Liver (tissue), 9 donors: ENCODE results near the gene TIMM22. TPM values are rescaled to one million over a fixed set of nuclear protein-coding genes. Genes with fewer than 3 reads are reported as not detected.
"Not testable (repeated sequence)": the region's sequence is repeated elsewhere in the genome, so short reads cannot be mapped to it uniquely, and the experiment has no call there.

Source experiments
- DNase-seq: peaks from one replicate; pipeline ENCODE4 v3.0.0-alpha.2; 2017; ENCODE audit warnings: low spot score
- H3K27ac ChIP-seq, 2 donors: one replicate each; pipeline ENCODE4 v1.7.0; 2013; ENCODE audit warnings: inconsistent platforms in 2 of 2, low read length in 2 of 2, control low read depth in 1 of 2, low read depth in 1 of 2, mild to moderate bottlenecking in 1 of 2
- H3K27me3 ChIP-seq, 4 donors: one replicate each; pipeline versions ENCODE4 v1.6.1 to v1.7.0; 2013; ENCODE audit warnings: low read length in 3 of 4, inconsistent platforms in 1 of 4, mild to moderate bottlenecking in 1 of 4, moderate library complexity in 1 of 4; ENCODE audit not compliant: control insufficient read depth in 4 of 4, insufficient read depth in 4 of 4
- H3K36me3 ChIP-seq, 4 donors: one replicate each; pipeline versions ENCODE4 v1.6.1 to v1.7.0; 2013; ENCODE audit warnings: low read length in 3 of 4, mild to moderate bottlenecking in 3 of 4, low read depth in 1 of 4, moderate library complexity in 1 of 4; ENCODE audit not compliant: control insufficient read depth in 4 of 4, insufficient read depth in 3 of 4
- H3K4me1 ChIP-seq, 4 donors: one replicate each; pipeline versions ENCODE4 v1.6.1 to v1.7.0; 2013; ENCODE audit warnings: low read length in 3 of 4, mild to moderate bottlenecking in 3 of 4, moderate library complexity in 1 of 4; ENCODE audit not compliant: control insufficient read depth in 4 of 4, insufficient read depth in 4 of 4
- H3K4me3 ChIP-seq, 3 donors: one replicate each; pipeline versions ENCODE4 v1.6.1 to v1.7.0; 2013; ENCODE audit warnings: low read length in 3 of 3, control low read depth in 1 of 3, low read depth in 1 of 3, mild to moderate bottlenecking in 1 of 3
- H3K9ac ChIP-seq, 2 donors: one replicate each; pipeline ENCODE4 v1.7.0; 2013; ENCODE audit warnings: low read length in 2 of 2, mild to moderate bottlenecking in 2 of 2, moderate library complexity in 2 of 2, control low read depth in 1 of 2, low read depth in 1 of 2
- H3K9me3 ChIP-seq, 4 donors: one replicate each; pipeline versions ENCODE4 v1.6.1 to v1.7.0; 2013; ENCODE audit warnings: low read length in 3 of 4; ENCODE audit not compliant: control insufficient read depth in 4 of 4
- ATF3 ChIP-seq: IDR thresholded peaks from 2 replicates; pipeline ENCODE4 v1.6.1; 2016; ENCODE audit warnings: antibody characterized with exemption
- CTCF ChIP-seq: fragments of 150-350 bp; IDR thresholded peaks from 2 replicates; pipeline ENCODE4 v1.5.1; 2017; ENCODE audit warnings: improper control_type of control experiment, low read depth, low read length; ENCODE audit not compliant: missing input control
- FOXA1 ChIP-seq: IDR thresholded peaks from 2 replicates; pipeline ENCODE4 v1.6.1; 2016; ENCODE audit warnings: antibody characterized with exemption
- FOXA2 ChIP-seq: IDR thresholded peaks from 2 replicates; pipeline ENCODE4 v1.6.1; 2016; ENCODE audit warnings: antibody characterized with exemption
- GABPA ChIP-seq, 2 donors: IDR thresholded peaks in 1 of 2; conservative IDR thresholded peaks in 1 of 2; 2 replicates each; pipeline ENCODE4 v1.6.1; 2016; ENCODE audit warnings: antibody characterized with exemption in 2 of 2, mild to moderate bottlenecking in 1 of 2, moderate library complexity in 1 of 2
- HNF4A ChIP-seq, 2 donors: conservative IDR thresholded peaks; 2 replicates each; pipeline ENCODE4 v1.6.1; 2016; ENCODE audit warnings: antibody characterized with exemption in 2 of 2, mild to moderate bottlenecking in 2 of 2
- JUND ChIP-seq, 2 donors: IDR thresholded peaks; 2 replicates each; pipeline ENCODE4 v1.6.1; 2016; ENCODE audit warnings: antibody characterized with exemption in 2 of 2
- MAX ChIP-seq: IDR thresholded peaks from 2 replicates; pipeline ENCODE4 v1.6.1; 2016; ENCODE audit warnings: antibody characterized with exemption
- NR2F2 ChIP-seq: IDR thresholded peaks from 2 replicates; pipeline ENCODE4 v1.6.1; 2016; ENCODE audit warnings: antibody characterized with exemption
- RAD21 ChIP-seq, 2 donors: IDR thresholded peaks; 2 replicates each; pipeline ENCODE4 v1.6.1; 2016; ENCODE audit warnings: antibody characterized with exemption in 2 of 2, mild to moderate bottlenecking in 2 of 2
- REST ChIP-seq: IDR thresholded peaks from 2 replicates; pipeline ENCODE4 v1.6.1; 2016; ENCODE audit warnings: antibody characterized with exemption, mild to moderate bottlenecking
- RXRA ChIP-seq, 2 donors: IDR thresholded peaks; 2 replicates each; pipeline ENCODE4 v1.6.1; 2017 to 2018; ENCODE audit warnings: antibody characterized with exemption in 2 of 2, mild to moderate bottlenecking in 1 of 2
- SP1 ChIP-seq: IDR thresholded peaks from 2 replicates; pipeline ENCODE4 v1.6.1; 2018; ENCODE audit warnings: antibody characterized with exemption, mild to moderate bottlenecking
- TAF1 ChIP-seq: conservative IDR thresholded peaks from 2 replicates; pipeline ENCODE4 v1.6.1; 2016; ENCODE audit warnings: antibody characterized with exemption, mild to moderate bottlenecking
- YY1 ChIP-seq: IDR thresholded peaks from 2 replicates; pipeline ENCODE4 v1.6.1; 2016; ENCODE audit warnings: antibody characterized with exemption, mild to moderate bottlenecking
- ZBTB33 ChIP-seq: IDR thresholded peaks from 2 replicates; pipeline ENCODE4 v1.6.1; 2016; ENCODE audit warnings: antibody characterized with exemption
- WGBS: extraction: QIAGEN DNeasy Blood & Tissue Kit; methylation state at CpG from one replicate; pipeline ENCODE4 v1.1.7; 2013; 5-methylcytosine and 5-hydroxymethylcytosine counted together
- polyA plus RNA-seq, 2 donors: library from polyadenylated mRNA; stranded (reverse) in 1 of 2; unstranded in 1 of 2; fragments of 200-250 nt in 1 of 2; fragments of >200 nt in 1 of 2; fragmentation: Nextera tagmentation in 1 of 2; extraction: Ambion mirVana in 1 of 2; gene quantifications; one replicate each; pipeline versions ENCODE4 v1.2.1 to v1.2.3, GENCODE V29; 2013 to 2015
- total RNA-seq, 2 donors: library from RNA; depleted of rRNA; stranded (reverse); fragments of >200 nt; gene quantifications; one replicate each; pipeline ENCODE4 v1.2.3, GENCODE V29; 2014
- donor health status: healthy.
- donor health status: healthy.
- donor health status: healthy.
- donor health status: healthy.
- donor health status: healthy.

The TIMM22 gene
- total and polyA plus RNA-seq, 4 donors: 4.4 to 5.0 (median 4.6) TPM

- no peak overlapping the region for H3K27ac ChIP-seq
- 61% methylated on average over 18 of the region's 18 CpGs for WGBS
- no peaks in the 10 kb centered on the region for H3K9me3 ChIP-seq
- no peak overlapping the region for H3K4me3 ChIP-seq
- TF ChIP-seq ATF3 (no peak), REST (no peak), JUND (IDR thresholded peaks at IDR 0.05) (no peak), GABPA (IDR thresholded peaks at IDR 0.05 in 1 of 2, conservative IDR thresholded peaks at IDR 0.05 in 1 of 2) (no peak), SP1 (no peak), CTCF (no peak), NR2F2 (no peak), FOXA2 (no peak), RAD21 (IDR thresholded peaks at IDR 0.05) (no peak), ZBTB33 (no peak), RXRA (IDR thresholded peaks at IDR 0.05) (no peak), FOXA1 (no peak), HNF4A (conservative IDR thresholded peaks at IDR 0.05) (no peak)
- DNase-seq: no peak
- no peak overlapping the region for H3K9ac ChIP-seq
- peaks cover 0 to 2% (median 0%) of the 10 kb centered on the region in 4 donors for H3K36me3 ChIP-seq
- no peaks in the 10 kb centered on the region for H3K27me3 ChIP-seq
- H3K4me1 ChIP-seq: no peaks in the 10 kb centered on the region
Measured at GRCh38 chr17:969811-970355, 27.0 kb upstream of the TIMM22 start.

- Histone ChIP-seq H3K27ac (no peak overlapping the region), H3K9me3 (no peaks in the 10 kb centered on the region), H3K4me1 (no peaks in the 10 kb centered on the region), H3K36me3 (peaks cover 0 to 2% (median 0%) of the 10 kb centered on the region in 4 donors), H3K9ac (no peak overlapping the region), H3K4me3 (no peak overlapping the region), H3K27me3 (no peaks in the 10 kb centered on the region)
- no peak for DNase-seq
- WGBS: 75% methylated on average over 9 of the region's 9 CpGs
- TF ChIP-seq REST (no peak), GABPA (IDR thresholded peaks at IDR 0.05 in 1 of 2, conservative IDR thresholded peaks at IDR 0.05 in 1 of 2) (no peak), YY1 (no peak), SP1 (no peak), MAX (no peak), RAD21 (IDR thresholded peaks at IDR 0.05) (no peak), TAF1 (no peak), HNF4A (conservative IDR thresholded peaks at IDR 0.05) (no peak), JUND (IDR thresholded peaks at IDR 0.05) (no peak), RXRA (IDR thresholded peaks at IDR 0.05) (no peak), FOXA2 (no peak)
Measured at GRCh38 chr17:970364-970763, 26.6 kb upstream of the TIMM22 start.

GRCh38 chr17:971861-972260 is 25.1 kb upstream of the TIMM22 start:
- DNase-seq, H3K4me1 ChIP-seq, H3K36me3 ChIP-seq, H3K27me3 ChIP-seq, H3K27ac ChIP-seq, H3K4me3 ChIP-seq, H3K9ac ChIP-seq, H3K9me3 ChIP-seq: not testable (repeated sequence)
- 93% methylated on average over 14 of the region's 14 CpGs for WGBS
